Renal cortex interstitium (tissue), 11 donors: Measurements from ENCODE around the gene LGI1. TPM values are rescaled to one million over a fixed set of nuclear protein-coding genes. Genes with fewer than 3 reads are reported as not detected.
"Not testable (repeated sequence)": the region's sequence is repeated elsewhere in the genome, so short reads cannot be mapped to it uniquely, and the experiment has no call there.

Experiments used
- DNase-seq, 11 donors: peaks; one replicate each; pipeline ENCODE4 v3.0.0-alpha.2; 2013; ENCODE audit warnings: low read depth in 9 of 11, low spot score in 4 of 11; ENCODE audit errors: extremely low read depth in 1 of 11
- polyA plus RNA-seq, 3 donors: library from polyadenylated mRNA; unstranded; fragments of 120-200 nt; gene quantifications; one replicate each; pipeline ENCODE4 v1.2.1, GENCODE V29; 2013; ENCODE audit not compliant: insufficient read length in 3 of 3

The LGI1 gene
- polyA plus RNA-seq, 3 donors = 4.2 to 9.0 (median 6.5) TPM

GRCh38 chr10:93826355-93826754 lies 68.6 kb downstream of the LGI1 start:
- no peak for DNase-seq

DNA sequence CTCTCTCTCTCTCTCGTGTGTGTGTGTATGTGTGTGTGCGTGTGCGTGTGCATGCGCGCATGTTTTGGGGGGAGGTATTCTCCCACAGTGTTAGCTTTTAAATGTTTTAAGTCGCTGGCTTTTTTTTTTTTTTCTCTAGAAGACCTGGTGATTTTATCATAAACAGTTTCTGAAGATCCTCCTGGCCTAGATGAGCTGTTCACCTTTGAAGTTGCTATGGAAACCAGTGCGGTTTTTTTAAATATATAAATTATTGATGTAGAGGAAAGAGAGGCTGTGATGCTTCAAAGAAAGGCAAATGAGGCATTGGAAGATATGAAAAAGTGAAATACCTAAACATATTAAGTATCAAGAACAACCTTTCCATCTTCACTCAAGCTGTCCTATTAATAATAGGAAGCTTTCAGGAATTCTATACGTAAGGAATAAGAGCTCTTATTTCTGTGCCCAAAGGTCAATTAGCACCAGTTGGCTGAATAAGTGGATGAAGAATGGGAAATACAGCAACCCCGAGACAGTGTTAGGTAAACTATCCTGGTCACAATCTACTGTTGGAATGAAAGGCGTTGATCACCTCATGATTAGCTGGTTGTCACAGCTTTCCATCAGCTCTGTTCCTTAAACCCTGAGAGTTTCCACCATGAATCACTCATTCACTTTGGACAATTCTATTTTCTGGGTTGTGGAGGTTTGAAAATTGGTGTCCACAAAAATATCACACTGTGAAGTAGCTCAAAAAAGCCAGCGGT lies 69.5 kb downstream of the LGI1 start:
- no peak for DNase-seq

DNA sequence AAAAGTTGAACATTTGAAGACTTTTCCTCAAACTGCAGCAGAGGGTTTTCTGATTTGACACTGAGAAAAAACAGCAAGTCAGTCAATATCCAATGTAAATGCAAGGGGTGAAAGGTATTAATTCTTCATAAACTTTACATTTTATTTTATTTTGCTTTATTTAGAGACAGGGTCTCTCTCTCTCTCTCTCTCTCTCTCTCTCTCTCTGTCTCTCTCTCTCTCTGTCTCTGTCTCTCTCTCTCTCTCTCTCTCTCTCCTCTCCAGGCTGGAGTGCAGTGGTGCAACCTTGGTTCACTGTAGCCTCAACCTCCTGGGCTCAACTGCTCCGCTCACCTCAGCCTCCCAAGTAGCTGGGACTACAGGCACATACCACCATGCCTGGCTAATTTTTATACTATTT lies 73.3 kb downstream of the LGI1 start:
- DNase-seq = not testable (repeated sequence)

- DNase-seq = no peak
Observed at GRCh38 chr10:93835770-93836169, 78.0 kb downstream of the LGI1 start.

DNA sequence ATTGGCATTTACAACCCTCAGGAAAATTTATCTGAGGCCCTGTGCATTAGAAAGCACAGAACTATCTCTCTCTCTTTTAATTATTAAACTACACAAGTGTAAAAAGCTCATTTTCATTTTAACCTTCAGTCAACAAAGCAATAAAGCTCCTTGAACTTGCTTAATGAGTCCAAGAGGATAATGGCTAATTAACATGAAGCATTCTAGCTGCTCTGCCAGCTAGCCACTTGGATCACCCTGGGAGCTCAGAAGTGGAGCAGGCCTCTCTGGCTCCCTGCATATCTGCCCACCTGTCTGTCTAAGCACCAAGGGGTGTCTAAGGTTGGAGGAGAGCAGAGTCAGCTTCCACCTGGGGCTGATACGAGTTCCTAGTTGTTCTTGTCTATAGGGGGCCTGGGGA lies 80.1 kb downstream of the LGI1 start:
- no peak for DNase-seq

DNA sequence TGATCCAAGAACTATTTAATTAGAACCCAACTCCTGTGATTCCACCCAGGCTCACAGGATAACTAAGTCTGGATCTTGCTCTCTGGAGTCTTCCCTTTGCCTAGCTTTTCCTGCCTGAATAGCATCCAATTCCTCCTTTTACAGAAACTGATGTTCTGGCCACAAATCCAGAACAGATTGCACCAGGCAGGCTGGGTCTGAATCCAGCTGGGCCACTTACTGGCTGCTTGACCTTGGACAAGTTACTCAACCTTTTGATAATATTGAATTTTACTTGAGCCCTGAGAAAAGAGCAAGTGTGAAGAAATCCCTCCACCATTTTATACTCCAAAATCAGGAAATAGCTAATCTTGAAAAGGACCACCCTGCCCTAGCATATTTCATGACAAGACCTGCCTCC lies 80.5 kb downstream of the LGI1 start:
- no peak for DNase-seq

- no peak for DNase-seq
Observed at GRCh38 chr10:93841961-93842360, 84.2 kb downstream of the LGI1 start.

- no peak for DNase-seq
Observed at GRCh38 chr10:93844979-93845626, 87.4 kb downstream of the LGI1 start.

Other genes starting within 250 kb of the LGI1 start
- gene FFAR4, start 191.3 kb upstream of the LGI1 start, polyA plus RNA-seq = not detected
- under 1 TPM; 0.61 to 0.98 (median 0.93) TPM for gene RBP4, start 156.7 kb upstream of the LGI1 start, polyA plus RNA-seq
- 1 to 10 TPM in 1 of 3 donors, under 1 TPM in 2; 0.40 to 1.1 (median 0.69) TPM for gene PDE6C, start 145.4 kb upstream of the LGI1 start, polyA plus RNA-seq
- gene FRA10AC1, start 55.3 kb upstream of the LGI1 start, polyA plus RNA-seq = 10 to 100 TPM; 30.0 to 40.4 (median 35.9) TPM
- gene SLC35G1, start 136.0 kb downstream of the LGI1 start, polyA plus RNA-seq = 10 to 100 TPM in 1 of 3 donors, 1 to 10 TPM in 2; 7.7 to 10.1 (median 8.9) TPM
- 10 to 100 TPM; 29.9 to 34.6 (median 32.3) TPM for gene PLCE1, start 236.0 kb downstream of the LGI1 start, polyA plus RNA-seq